ENCODE data around the gene NSFL1C. TPM values are rescaled to one million over a fixed set of nuclear protein-coding genes. Genes with fewer than 3 reads are reported as not detected.
A peak's percentile ranks its signal among the peaks of the same experiment; 100 is the strongest.

The NSFL1C gene
- total RNA-seq, 1 experiment from 2014 or later, result 151 TPM

DNA sequence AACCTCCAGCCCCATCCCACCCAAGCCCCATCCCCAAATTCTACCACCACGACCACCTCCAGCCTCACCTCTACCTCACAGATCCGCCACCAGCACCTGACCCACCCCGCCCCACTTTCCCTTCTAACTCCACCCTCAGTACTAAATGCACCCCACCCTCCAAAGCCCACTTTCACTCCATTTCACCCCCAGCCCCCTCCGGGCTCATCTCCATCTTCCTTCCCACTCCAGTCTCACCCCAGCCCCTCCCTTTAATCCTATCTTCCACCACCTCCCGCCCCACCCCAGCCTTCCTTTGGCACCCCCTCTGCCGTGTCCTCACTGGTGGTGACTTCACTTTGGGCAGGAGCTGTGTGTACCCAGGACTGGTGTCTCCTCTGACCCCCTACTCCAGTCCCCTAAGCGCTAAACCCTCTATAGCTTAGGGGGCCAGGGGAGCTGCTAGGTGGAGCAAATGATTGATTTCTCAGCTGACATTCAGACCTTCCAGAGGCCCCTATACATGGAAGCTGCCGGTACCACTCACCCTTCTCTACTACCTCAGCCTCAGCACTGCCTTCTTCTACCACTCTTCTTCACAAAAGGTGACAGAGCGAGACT is 2.8 kb upstream of the NSFL1C start:
- peaks cover 31% of the 10 kb centered on the region for H3K4me1 ChIP-seq (ENCODE audit: control insufficient read depth, insufficient read depth, low read length)
- BruUV-seq (replicated peaks), result no TSS peak
- no peak overlapping the region for H3K4me3 ChIP-seq (ENCODE audit: low read depth in 2 of 2, low read length in 2 of 2)
- no peaks in the 10 kb centered on the region for H3K9me3 ChIP-seq (ENCODE audit: control insufficient read depth, insufficient read depth, low read depth, low read length)
- DNase-seq (ENCODE audit: low read depth, low spot score) (no peak), ATAC-seq (no peak)
- TF ChIP-seq, protein P1, sequence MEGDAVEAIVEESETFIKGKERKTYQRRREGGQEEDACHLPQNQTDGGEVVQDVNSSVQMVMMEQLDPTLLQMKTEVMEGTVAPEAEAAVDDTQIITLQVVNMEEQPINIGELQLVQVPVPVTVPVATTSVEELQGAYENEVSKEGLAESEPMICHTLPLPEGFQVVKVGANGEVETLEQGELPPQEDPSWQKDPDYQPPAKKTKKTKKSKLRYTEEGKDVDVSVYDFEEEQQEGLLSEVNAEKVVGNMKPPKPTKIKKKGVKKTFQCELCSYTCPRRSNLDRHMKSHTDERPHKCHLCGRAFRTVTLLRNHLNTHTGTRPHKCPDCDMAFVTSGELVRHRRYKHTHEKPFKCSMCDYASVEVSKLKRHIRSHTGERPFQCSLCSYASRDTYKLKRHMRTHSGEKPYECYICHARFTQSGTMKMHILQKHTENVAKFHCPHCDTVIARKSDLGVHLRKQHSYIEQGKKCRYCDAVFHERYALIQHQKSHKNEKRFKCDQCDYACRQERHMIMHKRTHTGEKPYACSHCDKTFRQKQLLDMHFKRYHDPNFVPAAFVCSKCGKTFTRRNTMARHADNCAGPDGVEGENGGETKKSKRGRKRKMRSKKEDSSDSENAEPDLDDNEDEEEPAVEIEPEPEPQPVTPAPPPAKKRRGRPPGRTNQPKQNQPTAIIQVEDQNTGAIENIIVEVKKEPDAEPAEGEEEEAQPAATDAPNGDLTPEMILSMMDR (IDR thresholded peaks at IDR 0.05), result no peak
- TF ChIP-seq POLR2AphosphoS5 (IDR thresholded peaks at IDR 0.05; ENCODE audit: low read depth, low read length) (no peak), TCF7L2 (IDR thresholded peaks at IDR 0.05; ENCODE audit: low read depth, low read length) (no peak), SIN3A (IDR thresholded peaks at IDR 0.05; ENCODE audit: borderline replicate concordance, insufficient read depth, low read depth, low read length) (no peak)
- TF ChIP-seq, protein P2, sequence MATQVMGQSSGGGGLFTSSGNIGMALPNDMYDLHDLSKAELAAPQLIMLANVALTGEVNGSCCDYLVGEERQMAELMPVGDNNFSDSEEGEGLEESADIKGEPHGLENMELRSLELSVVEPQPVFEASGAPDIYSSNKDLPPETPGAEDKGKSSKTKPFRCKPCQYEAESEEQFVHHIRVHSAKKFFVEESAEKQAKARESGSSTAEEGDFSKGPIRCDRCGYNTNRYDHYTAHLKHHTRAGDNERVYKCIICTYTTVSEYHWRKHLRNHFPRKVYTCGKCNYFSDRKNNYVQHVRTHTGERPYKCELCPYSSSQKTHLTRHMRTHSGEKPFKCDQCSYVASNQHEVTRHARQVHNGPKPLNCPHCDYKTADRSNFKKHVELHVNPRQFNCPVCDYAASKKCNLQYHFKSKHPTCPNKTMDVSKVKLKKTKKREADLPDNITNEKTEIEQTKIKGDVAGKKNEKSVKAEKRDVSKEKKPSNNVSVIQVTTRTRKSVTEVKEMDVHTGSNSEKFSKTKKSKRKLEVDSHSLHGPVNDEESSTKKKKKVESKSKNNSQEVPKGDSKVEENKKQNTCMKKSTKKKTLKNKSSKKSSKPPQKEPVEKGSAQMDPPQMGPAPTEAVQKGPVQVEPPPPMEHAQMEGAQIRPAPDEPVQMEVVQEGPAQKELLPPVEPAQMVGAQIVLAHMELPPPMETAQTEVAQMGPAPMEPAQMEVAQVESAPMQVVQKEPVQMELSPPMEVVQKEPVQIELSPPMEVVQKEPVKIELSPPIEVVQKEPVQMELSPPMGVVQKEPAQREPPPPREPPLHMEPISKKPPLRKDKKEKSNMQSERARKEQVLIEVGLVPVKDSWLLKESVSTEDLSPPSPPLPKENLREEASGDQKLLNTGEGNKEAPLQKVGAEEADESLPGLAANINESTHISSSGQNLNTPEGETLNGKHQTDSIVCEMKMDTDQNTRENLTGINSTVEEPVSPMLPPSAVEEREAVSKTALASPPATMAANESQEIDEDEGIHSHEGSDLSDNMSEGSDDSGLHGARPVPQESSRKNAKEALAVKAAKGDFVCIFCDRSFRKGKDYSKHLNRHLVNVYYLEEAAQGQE (IDR thresholded peaks at IDR 0.05; ENCODE audit: insufficient read depth in 1 of 2, low read depth in 2 of 2, low read length in 1 of 2), result no peak
- in situ Hi-C loops (cut with HindIII; ENCODE audit: low pct_unique_long_range_greater_than_20kb, low sequenced_read_pairs), result no loop called here
- intact Hi-C loops (cut with micrococcal nuclease; ENCODE audit: unreplicated experiment), result loop anchor here (5.0 kb wide), 1 partner anchor 142 kb away; the partner anchor contains the start of gene SDCBP2
- peaks cover 3% of the 10 kb centered on the region; the same call in 1 of the 2 replicates for H3K36me3 ChIP-seq (ENCODE audit: control insufficient read depth, insufficient read depth, low read length)
- no peaks in the 10 kb centered on the region for H3K27me3 ChIP-seq (ENCODE audit: control insufficient read depth, insufficient read depth, low read length)
- ChIA-PET CTCF (interaction anchor here (0.6 to 4.1 kb wide), 5 partner anchors 35 to 893 kb away, joined by 4 to 16 read pairs (median 7); no protein-coding TSS in a partner anchor), POLR2A (interaction anchor here (0.7 kb wide), 1 partner anchor 337 kb away, joined by 7 read pairs; no protein-coding TSS in a partner anchor)
- peak overlapping the region; percentile 67 for H3K27ac ChIP-seq (ENCODE audit: low read length)

DNA sequence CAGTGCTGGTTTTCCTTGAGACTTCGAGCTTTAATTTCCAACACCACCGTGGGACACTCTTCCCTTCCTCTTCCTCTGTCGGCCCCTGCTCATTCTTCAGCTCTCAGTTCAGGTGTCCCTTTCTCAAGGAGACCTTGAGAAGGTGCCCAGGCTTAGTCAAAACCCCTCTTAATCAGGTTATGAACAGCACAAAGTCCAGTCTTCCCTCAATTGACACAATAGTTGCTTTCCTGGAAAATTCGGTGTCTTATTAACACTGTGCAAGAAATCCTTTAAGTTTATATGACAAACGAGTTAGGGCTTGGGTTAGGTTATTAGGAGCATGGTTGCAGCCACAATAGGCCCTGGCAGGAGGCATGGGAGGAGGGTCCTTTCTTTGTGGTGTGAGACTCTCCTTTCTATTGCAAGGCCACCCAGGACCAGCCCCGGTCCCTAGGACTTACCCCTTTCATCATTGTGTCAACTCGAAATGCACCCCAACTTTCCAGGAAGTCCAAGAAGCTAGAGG is 1.5 kb upstream of the NSFL1C start:
- CTCF ChIA-PET, result interaction anchor here (0.5 to 4.1 kb wide), 3 partner anchors 36 to 156 kb away, joined by 3 to 16 read pairs (median 10); no protein-coding TSS in a partner anchor
- peaks cover 31% of the 10 kb centered on the region for H3K4me1 ChIP-seq (ENCODE audit: control insufficient read depth, insufficient read depth, low read length)
- no peaks in the 10 kb centered on the region for H3K27me3 ChIP-seq (ENCODE audit: control insufficient read depth, insufficient read depth, low read length)
- H3K4me3 ChIP-seq (ENCODE audit: low read depth in 2 of 2, low read length in 2 of 2), result no peak overlapping the region
- DNase-seq (ENCODE audit: low read depth, low spot score) (no peak), ATAC-seq (no peak)
- peaks cover 5% of the 10 kb centered on the region for H3K36me3 ChIP-seq (ENCODE audit: control insufficient read depth, insufficient read depth, low read length)
- in situ Hi-C loops (cut with HindIII; ENCODE audit: low pct_unique_long_range_greater_than_20kb, low sequenced_read_pairs), result no loop called here
- POLR2A ChIA-PET, result no interaction called here
- intact Hi-C loops (cut with micrococcal nuclease; ENCODE audit: unreplicated experiment), result loop anchor here (5.0 kb wide), 1 partner anchor 141 kb away; the partner anchor contains the start of gene SDCBP2
- BruUV-seq (replicated peaks), result no TSS peak
- H3K9me3 ChIP-seq (ENCODE audit: control insufficient read depth, insufficient read depth, low read depth, low read length), result no peaks in the 10 kb centered on the region
- TF ChIP-seq, protein P2 (IDR thresholded peaks at IDR 0.05; ENCODE audit: insufficient read depth in 1 of 2, low read depth in 2 of 2, low read length in 1 of 2), result no peak
- TF ChIP-seq POLR2AphosphoS5 (IDR thresholded peaks at IDR 0.05; ENCODE audit: low read depth, low read length), result no peak
- TF ChIP-seq, protein P1 (IDR thresholded peaks at IDR 0.05), result no peak
- no peak for TF ChIP-seq SIN3A (IDR thresholded peaks at IDR 0.05; ENCODE audit: borderline replicate concordance, insufficient read depth, low read depth, low read length)
- TF ChIP-seq TCF7L2 (IDR thresholded peaks at IDR 0.05; ENCODE audit: low read depth, low read length), result no peak
- peak overlapping the region; percentile 58; the same call in 1 of the 2 replicates for H3K27ac ChIP-seq (ENCODE audit: low read length)

All from Panc1 (cell line).